Ovary (tissue), 9 donors: ENCODE results near the gene BMP8A. TPM values are rescaled to one million over a fixed set of nuclear protein-coding genes. Genes with fewer than 3 reads are reported as not detected.
"Not testable (repeated sequence)": the region's sequence is repeated elsewhere in the genome, so short reads cannot be mapped to it uniquely, and the experiment has no call there.

Experiments
- DNase-seq, 5 donors: peaks; one replicate each; pipeline ENCODE4 v3.0.0-alpha.2; 2019 to 2020
- H3K27ac ChIP-seq, 2 donors: fragments of 200-600 bp; one replicate each; pipeline versions ENCODE4 v1.5.1 to v1.8.0; 2019 to 2022
- H3K27me3 ChIP-seq: fragments of 200-600 bp; one replicate; pipeline ENCODE4 v1.8.0; 2022
- H3K36me3 ChIP-seq: fragments of 200-600 bp; sonication (generic); one replicate; pipeline ENCODE4 v1.5.1; 2019
- H3K4me1 ChIP-seq: one replicate; pipeline ENCODE4 v1.8.1; 2013; ENCODE audit warnings: mild to moderate bottlenecking, moderate library complexity; ENCODE audit not compliant: insufficient read depth
- H3K4me3 ChIP-seq: fragments of 200-600 bp; sonication (generic); one replicate; pipeline ENCODE4 v1.5.1; 2017
- H3K9me3 ChIP-seq, 2 donors: fragments of 200-600 bp in 1 of 2; sonication (generic) in 1 of 2; one replicate each; pipeline versions ENCODE4 v1.5.1 to v1.8.1; 2013 to 2019; ENCODE audit warnings: mild to moderate bottlenecking in 1 of 2, moderate library complexity in 1 of 2
- CTCF ChIP-seq, 3 donors: fragments of 450-650 bp in 2 of 3; fragments of 200-600 bp in 1 of 3; IDR thresholded peaks; one replicate each; pipeline versions ENCODE4 v1.5.1 to v1.8.0; 2016 to 2022; ENCODE audit warnings: antibody characterized with exemption in 3 of 3, mild to moderate bottlenecking in 1 of 3
- EP300 ChIP-seq: sonication (generic); formaldehyde crosslinking; IDR thresholded peaks from one replicate; pipeline ENCODE4 v1.6.1; 2017; ENCODE audit warnings: antibody characterized with exemption
- POLR2A ChIP-seq: fragments of 450-650 bp; IDR thresholded peaks from one replicate; pipeline ENCODE4 v1.6.1; 2017; ENCODE audit warnings: antibody characterized with exemption, mild to moderate bottlenecking, moderate library complexity
- WGBS, 3 donors: extraction: QIAGEN DNeasy Blood & Tissue Kit in 1 of 3; methylation state at CpG; one replicate each; pipeline versions ENCODE4 v1.1.5 to v1.1.7; 2013 to 2017; 5-methylcytosine and 5-hydroxymethylcytosine counted together
- intact Hi-C, 4 donors: fragments of 100-400 bp; cut with DNase I; formaldehyde crosslinking; loops; one replicate each; pipeline versions ENCODE4 v1.11.0 to v1.15.1; 2022 to 2023
- polyA plus RNA-seq, 2 donors: library from polyadenylated mRNA; stranded (reverse); fragments of 200-250 nt in 1 of 2; fragments of 350-450 nt in 1 of 2; fragmentation: Illumina TruSeq in 1 of 2; extraction: RNeasy Lipid Tissue Mini Kit (QIAGEN cat#74804) in 1 of 2; gene quantifications; one replicate each; pipeline ENCODE4 v1.2.3, GENCODE V29; 2013 to 2014
- total RNA-seq, 7 donors: library from RNA; depleted of rRNA in 2 of 7; stranded (reverse); fragments of >200 nt in 2 of 7; fragmentation: NEBNext Ultra II Directional in 3 of 7; extraction: Animal tissue kit (Norgen Biotek cat#: 25700) in 3 of 7; gene quantifications; one replicate each; pipeline versions ENCODE4 v1.1.0 to v1.2.4, GENCODE V29; 2016 to 2023
- donor health status: DM: no; HTN: no; CAD: no; lungs with moderate emphysema.
- donor health status: DM: no; HTN: no; CAD: no.
- donor health status: Bipolar disorder and iron deficiency.
- donor health status: DM: yes; HTN: yes; CAD: no.
- donor health status: DM: no; HTN: no; CAD: no.
- donor health status: DM: yes; HTN: yes; CAD: no.

BMP8A gene
- total and polyA plus RNA-seq, 9 donors: 1.2 to 11.0 (median 5.6) TPM; not detected in 1

- no peak for TF ChIP-seq EP300
- no peak for TF ChIP-seq CTCF (IDR thresholded peaks at IDR 0.05)
- no peak for DNase-seq
- Histone ChIP-seq H3K27ac (no peak overlapping the region), H3K36me3 (no peaks in the 10 kb centered on the region), H3K9me3 (no peaks in the 10 kb centered on the region), H3K4me3 (no peak overlapping the region), H3K27me3 (no peaks in the 10 kb centered on the region), H3K4me1 (peaks cover 16% of the 10 kb centered on the region)
- WGBS, 3 donors: 85 to 90% (median 90%) methylated on average over 9 to 14 of the region's 14 CpGs
- intact Hi-C loops: no loop called here
These were observed 3.4 kb downstream of the BMP8A start for GRCh38 chr1:39494671-39495410.

DNA sequence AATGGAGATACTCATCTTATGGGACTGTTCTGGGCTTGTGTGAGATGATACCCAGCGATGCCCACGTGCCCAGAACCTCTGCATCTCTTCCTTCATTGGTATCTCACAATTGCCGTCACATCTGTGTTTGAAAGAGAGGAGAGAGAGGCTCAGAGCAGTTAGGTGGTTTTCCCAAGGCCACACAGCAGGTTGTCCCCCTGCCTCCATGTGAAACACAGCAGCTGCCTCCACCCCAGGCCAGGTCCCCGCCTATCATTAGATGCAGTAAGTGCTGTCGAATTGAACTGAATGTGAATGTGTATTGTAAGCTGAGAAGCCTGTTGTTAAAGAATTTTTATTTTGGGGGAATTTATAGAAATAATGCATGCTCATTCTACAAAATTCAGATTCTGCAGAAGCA lies 5.1 kb downstream of the BMP8A start:
- H3K4me3 ChIP-seq, H3K9me3 ChIP-seq, H3K27me3 ChIP-seq, DNase-seq, H3K27ac ChIP-seq, H3K36me3 ChIP-seq, intact Hi-C loops: not testable (repeated sequence)
- peaks cover 18% of the 10 kb centered on the region for H3K4me1 ChIP-seq
- WGBS, 3 donors: 95 to 97% (median 95%) methylated on average over 5 of the region's 5 CpGs

DNA sequence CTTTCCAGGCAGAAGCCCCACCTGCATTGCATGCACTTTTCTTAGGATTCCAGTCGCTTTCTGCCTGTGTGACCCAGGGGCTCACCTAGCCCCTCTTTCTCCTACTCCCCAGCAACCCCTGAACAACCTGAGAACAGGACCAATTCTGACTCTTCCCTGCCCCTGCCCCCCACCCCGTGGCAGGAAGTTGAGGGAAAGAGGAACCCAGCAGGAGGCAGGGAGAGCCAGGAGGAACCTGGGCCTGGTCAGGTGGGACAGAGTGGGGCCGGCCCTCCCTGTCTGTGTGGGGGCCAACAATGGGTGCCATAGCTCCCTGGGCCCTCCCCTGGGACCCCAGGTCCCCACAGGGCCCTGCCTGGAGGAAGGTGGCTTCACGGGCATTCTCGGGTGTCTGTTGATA lies 6.1 kb downstream of the BMP8A start:
- no peaks in the 10 kb centered on the region for H3K36me3 ChIP-seq
- peaks cover 18% of the 10 kb centered on the region for H3K4me1 ChIP-seq
- no peaks in the 10 kb centered on the region for H3K27me3 ChIP-seq
- no peak overlapping the region for H3K4me3 ChIP-seq
- peak overlapping the region; percentile 27 to 41 for H3K27ac ChIP-seq
- WGBS, 3 donors: 74 to 81% (median 75%) methylated on average over 5 of the region's 5 CpGs
- TF ChIP-seq POLR2A: no peak
- H3K9me3 ChIP-seq: no peaks in the 10 kb centered on the region
- intact Hi-C loops: no loop called here
- no peak for DNase-seq

DNA sequence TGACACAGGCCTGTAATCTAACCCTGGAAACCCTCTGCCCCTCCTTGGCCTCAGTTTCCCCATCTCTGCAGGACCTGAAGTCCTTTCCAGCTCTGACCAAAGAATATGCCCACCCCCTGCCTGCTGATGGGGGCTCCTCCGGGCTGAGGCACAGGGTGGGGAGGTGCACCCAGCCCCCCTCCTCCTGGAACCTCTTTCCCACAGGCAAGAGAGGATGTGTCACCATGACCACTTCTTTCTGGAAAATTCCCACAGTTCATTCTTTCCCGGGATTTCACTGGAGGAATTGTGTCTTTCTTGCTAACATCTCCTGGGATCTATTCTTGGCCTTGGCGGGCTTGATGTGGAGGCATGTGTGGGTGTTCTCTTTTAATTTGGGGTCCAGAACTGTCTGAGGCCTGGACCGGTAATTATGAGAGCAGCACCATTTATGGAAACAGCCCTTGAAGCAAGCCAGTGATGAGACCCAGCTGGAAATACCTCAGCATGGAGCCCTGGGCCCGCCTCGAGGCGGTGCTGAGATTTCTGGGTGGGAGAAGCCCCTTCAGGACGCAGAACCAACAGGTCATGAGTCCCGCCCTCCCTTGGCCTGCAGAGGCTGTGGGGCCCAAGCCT lies 6.8 kb downstream of the BMP8A start:
- peak; percentile 56 to 63 (median 61) for DNase-seq
- Histone ChIP-seq H3K4me1 (peaks cover 16% of the 10 kb centered on the region), H3K27ac (peak overlapping the region; percentile 27 to 41)
- intact Hi-C loops, H3K36me3 ChIP-seq, H3K9me3 ChIP-seq, H3K4me3 ChIP-seq, H3K27me3 ChIP-seq: not testable (repeated sequence)
- WGBS, 3 donors: 18 to 27% (median 18%) methylated on average over 9 of the region's 9 CpGs

- 80 to 87% methylated on average over 7 to 11 of the region's 15 CpGs; no CpG with 5 or more reads in 1 of the 3 donors for WGBS, 3 donors
- H3K4me3 ChIP-seq, intact Hi-C loops, DNase-seq, H3K36me3 ChIP-seq, H3K9me3 ChIP-seq, H3K27me3 ChIP-seq: not testable (repeated sequence)
- peak overlapping the region in 1 of 2 donors; percentile 63 for H3K27ac ChIP-seq
- H3K4me1 ChIP-seq: peaks cover 16% of the 10 kb centered on the region
These were observed 7.4 kb downstream of the BMP8A start for GRCh38 chr1:39498821-39499220.

GRCh38 chr1:39499668-39500067 lies 8.2 kb downstream of the BMP8A start:
- Histone ChIP-seq H3K36me3 (no peaks in the 10 kb centered on the region), H3K4me3 (no peak overlapping the region), H3K9me3 (no peaks in the 10 kb centered on the region), H3K27me3 (no peaks in the 10 kb centered on the region), H3K4me1 (peaks cover 16% of the 10 kb centered on the region), H3K27ac (peak overlapping the region; percentile 47 to 63)
- intact Hi-C loops: no loop called here
- 20 to 32% (median 21%) methylated on average over 5 of the region's 5 CpGs for WGBS, 3 donors
- TF ChIP-seq CTCF (IDR thresholded peaks at IDR 0.05) (no peak), EP300 (no peak), POLR2A (no peak)
- peak in 4 of 5 donors; percentile 54 to 69 (median 64) for DNase-seq
